ENCODE measurements around the gene TBC1D28. TPM values are rescaled to one million over a fixed set of nuclear protein-coding genes. Genes with fewer than 3 reads are reported as not detected.
"Not testable (repeated sequence)": the region's sequence is repeated elsewhere in the genome, so short reads cannot be mapped to it uniquely, and the experiment has no call there.

TBC1D28 gene
- total RNA-seq = not detected

DNA sequence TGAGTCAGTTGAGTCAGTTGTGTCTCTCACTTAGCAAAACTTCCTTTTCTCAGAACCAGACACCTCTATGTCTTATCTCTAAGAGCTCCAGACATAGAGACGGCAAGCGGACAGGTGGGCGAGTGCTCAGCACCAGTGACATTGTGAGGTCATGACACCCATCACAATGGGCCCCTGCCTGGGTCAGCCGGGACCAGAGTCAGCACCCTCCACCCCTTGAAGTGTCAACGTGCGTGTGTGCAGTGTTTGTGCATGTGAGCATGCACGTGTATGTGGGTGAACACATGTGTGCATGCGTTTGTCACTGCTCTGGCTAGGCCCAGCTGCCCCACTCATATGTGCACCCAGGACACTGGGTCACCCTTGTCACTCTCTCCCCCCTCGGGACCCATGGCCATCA is at the start of gene TBC1D28:
Gene TBC1D28 (minus strand): TSS at position 101 of the 400 bp plus-strand sequence. CDS start 3,039 bp downstream, outside the sequence.
- H3K4me3 Mint-ChIP-seq; H3K36me3 Mint-ChIP-seq (ENCODE audit: low read depth); DNase-seq; H3K27ac Mint-ChIP-seq; H3K4me1 Mint-ChIP-seq (ENCODE audit: low read depth); POLR2A ChIA-PET; CTCF ChIA-PET; ATAC-seq; H3K9me3 Mint-ChIP-seq (ENCODE audit: insufficient read depth); H3K27me3 Mint-ChIP-seq (ENCODE audit: low read depth): not testable (repeated sequence)

- POLR2A ChIA-PET; DNase-seq; ATAC-seq; H3K9me3 Mint-ChIP-seq (ENCODE audit: insufficient read depth); H3K27me3 Mint-ChIP-seq (ENCODE audit: low read depth); CTCF ChIA-PET: not testable (repeated sequence)
- Mint-ChIP-seq H3K36me3 (ENCODE audit: low read depth) (peaks cover 14% of the 10 kb centered on the region), H3K4me3 (peak overlapping the region; percentile 89), H3K4me1 (ENCODE audit: low read depth) (peaks cover 10% of the 10 kb centered on the region), H3K27ac (peak overlapping the region; percentile 88)
Observed at GRCh38 chr17:18682668-18683067, 38.5 kb upstream of the TBC1D28 start.

DNA sequence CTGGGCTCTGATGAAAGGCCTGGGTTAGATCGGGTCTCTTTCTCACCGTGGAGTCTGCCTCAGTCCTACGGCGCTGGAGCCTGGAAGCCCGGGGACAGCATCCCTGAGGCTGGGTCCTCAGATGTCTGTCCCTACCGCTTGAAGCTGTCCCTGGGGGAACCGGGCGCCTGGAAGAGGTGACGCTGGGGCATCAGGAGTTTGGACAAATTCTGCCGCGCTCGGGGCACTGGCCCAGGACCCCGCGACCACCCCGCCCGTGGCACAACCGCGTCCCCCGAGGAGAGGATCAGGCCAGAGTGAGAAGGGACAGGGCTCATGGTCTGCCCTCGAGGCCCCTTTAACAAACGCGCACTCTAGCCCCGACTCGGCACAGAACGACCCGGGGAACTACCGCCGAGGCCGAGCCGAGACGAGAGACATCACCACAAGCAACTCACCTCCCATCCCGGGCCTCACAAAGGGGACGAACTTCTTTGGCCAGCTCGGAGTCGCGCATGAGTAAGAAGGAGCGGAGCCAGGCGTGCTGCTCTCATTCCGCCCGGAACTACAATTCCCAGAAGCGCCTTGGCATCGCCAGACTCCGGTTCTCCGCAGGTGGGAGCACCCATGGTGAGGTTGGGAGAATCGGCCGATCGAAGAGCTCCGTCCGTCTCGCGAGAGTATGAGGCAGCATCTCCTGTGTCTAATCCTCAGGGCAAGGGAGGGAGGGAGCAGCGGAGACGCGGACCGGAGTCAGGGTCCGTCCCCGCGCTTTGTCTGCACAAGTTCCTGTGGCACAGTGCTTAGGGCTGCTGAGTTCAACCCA is 37.8 kb upstream of the TBC1D28 start, which contains the start of gene FOXO3B:
Gene FOXO3B (minus strand): TSS at position 548 of the 805 bp plus-strand sequence. CDS start 663 bp downstream, outside the sequence.
- peak within 1 kb of the TSS; percentile 88 for H3K27ac Mint-ChIP-seq
- peak within 1 kb of the TSS; percentile 89 for H3K4me3 Mint-ChIP-seq
- H3K9me3 Mint-ChIP-seq (ENCODE audit: insufficient read depth); H3K27me3 Mint-ChIP-seq (ENCODE audit: low read depth); POLR2A ChIA-PET; CTCF ChIA-PET: not testable (repeated sequence)
- peaks cover 10% of the 10 kb centered on the region for H3K4me1 Mint-ChIP-seq (ENCODE audit: low read depth)
- DNase-seq (peak; percentile 88), ATAC-seq (peak; percentile 99)
- peaks cover 18% of the 10 kb centered on the region for H3K36me3 Mint-ChIP-seq (ENCODE audit: low read depth)

DNA sequence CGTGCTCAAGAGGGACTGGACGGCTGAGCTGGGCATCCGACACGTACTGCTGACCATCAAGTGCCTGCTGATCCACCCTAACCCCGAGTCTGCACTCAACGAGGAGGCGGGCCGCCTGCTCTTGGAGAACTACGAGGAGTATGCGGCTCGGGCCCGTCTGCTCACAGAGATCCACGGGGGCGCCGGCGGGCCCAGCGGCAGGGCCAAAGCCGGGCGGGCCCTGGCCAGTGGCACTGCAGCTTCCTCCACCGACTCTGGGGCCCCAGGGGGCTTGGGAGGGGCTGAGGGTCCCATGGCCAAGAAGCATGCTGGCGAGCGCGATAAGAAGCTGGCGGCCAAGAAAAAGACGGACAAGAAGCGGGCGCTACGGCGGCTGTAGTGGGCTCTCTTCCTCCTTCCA is 33.2 kb upstream of the TBC1D28 start:
- POLR2A ChIA-PET; H3K9me3 Mint-ChIP-seq (ENCODE audit: insufficient read depth); ATAC-seq; H3K4me1 Mint-ChIP-seq (ENCODE audit: low read depth); H3K27me3 Mint-ChIP-seq (ENCODE audit: low read depth); DNase-seq; H3K27ac Mint-ChIP-seq; CTCF ChIA-PET; H3K4me3 Mint-ChIP-seq: not testable (repeated sequence)
- peaks cover 40% of the 10 kb centered on the region for H3K36me3 Mint-ChIP-seq (ENCODE audit: low read depth)

- DNase-seq; H3K4me3 Mint-ChIP-seq; POLR2A ChIA-PET; ATAC-seq; H3K4me1 Mint-ChIP-seq (ENCODE audit: low read depth); H3K9me3 Mint-ChIP-seq (ENCODE audit: insufficient read depth); H3K27ac Mint-ChIP-seq; CTCF ChIA-PET; H3K27me3 Mint-ChIP-seq (ENCODE audit: low read depth): not testable (repeated sequence)
- H3K36me3 Mint-ChIP-seq (ENCODE audit: low read depth) = peaks cover 43% of the 10 kb centered on the region
Observed at GRCh38 chr17:18676928-18677327, 32.7 kb upstream of the TBC1D28 start.

- H3K27me3 Mint-ChIP-seq (ENCODE audit: low read depth); POLR2A ChIA-PET; CTCF ChIA-PET: not testable (repeated sequence)
Observed at GRCh38 chr17:18672395-18673227, 28.4 kb upstream of the TBC1D28 start.

GRCh38 chr17:18668625-18669024 is 24.4 kb upstream of the TBC1D28 start:
- H3K27ac Mint-ChIP-seq; ATAC-seq; DNase-seq; CTCF ChIA-PET; POLR2A ChIA-PET; H3K4me3 Mint-ChIP-seq; H3K27me3 Mint-ChIP-seq (ENCODE audit: low read depth); H3K4me1 Mint-ChIP-seq (ENCODE audit: low read depth): not testable (repeated sequence)
- Mint-ChIP-seq H3K36me3 (ENCODE audit: low read depth) (peaks cover 42% of the 10 kb centered on the region), H3K9me3 (ENCODE audit: insufficient read depth) (peaks cover 30% of the 10 kb centered on the region)

More at GRCh38 chr17:18672395-18673227, 28.4 kb upstream of the TBC1D28 start:
- not testable (repeated sequence) for H3K4me1 Mint-ChIP-seq (ENCODE audit: low read depth); H3K4me3 Mint-ChIP-seq; ATAC-seq; H3K27ac Mint-ChIP-seq; DNase-seq
- H3K9me3 Mint-ChIP-seq (ENCODE audit: insufficient read depth) = peaks cover 16% of the 10 kb centered on the region
- peaks cover 61% of the 10 kb centered on the region for H3K36me3 Mint-ChIP-seq (ENCODE audit: low read depth)

GRCh38 chr17:18667535-18667934 is 23.3 kb upstream of the TBC1D28 start:
- Mint-ChIP-seq H3K9me3 (ENCODE audit: insufficient read depth) (peaks cover 36% of the 10 kb centered on the region), H3K36me3 (ENCODE audit: low read depth) (peaks cover 40% of the 10 kb centered on the region)
- ATAC-seq; H3K4me3 Mint-ChIP-seq; H3K27ac Mint-ChIP-seq; H3K4me1 Mint-ChIP-seq (ENCODE audit: low read depth); H3K27me3 Mint-ChIP-seq (ENCODE audit: low read depth); CTCF ChIA-PET; POLR2A ChIA-PET; DNase-seq: not testable (repeated sequence)

DNA sequence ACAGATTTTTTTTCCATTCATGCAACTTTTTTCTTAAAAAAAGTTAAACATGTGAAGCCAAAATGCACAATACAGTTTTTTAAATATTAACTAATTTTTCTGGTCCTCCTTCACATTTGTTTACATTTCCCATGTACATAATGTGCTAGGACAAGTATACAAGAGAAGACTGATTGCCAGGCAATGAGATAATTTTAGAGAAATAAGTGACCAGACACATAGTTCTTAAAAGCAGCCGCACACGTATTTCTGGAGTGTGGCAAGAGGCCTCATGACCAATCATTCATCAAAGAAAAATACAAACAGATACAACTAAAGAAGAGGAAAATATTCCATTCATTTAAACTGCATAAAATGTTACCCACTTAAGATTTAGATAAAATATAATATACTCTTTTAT is 22.1 kb upstream of the TBC1D28 start:
- ATAC-seq; CTCF ChIA-PET; H3K4me1 Mint-ChIP-seq (ENCODE audit: low read depth); H3K27ac Mint-ChIP-seq; H3K27me3 Mint-ChIP-seq (ENCODE audit: low read depth); DNase-seq; H3K4me3 Mint-ChIP-seq: not testable (repeated sequence)
- Mint-ChIP-seq H3K9me3 (ENCODE audit: insufficient read depth) (peaks cover 38% of the 10 kb centered on the region), H3K36me3 (ENCODE audit: low read depth) (peaks cover 31% of the 10 kb centered on the region)
- POLR2A ChIA-PET = interaction anchor here (0.6 kb wide), 1 partner anchor 1423 kb away, joined by 3 read pairs; no protein-coding TSS in a partner anchor

- DNase-seq; CTCF ChIA-PET; H3K4me1 Mint-ChIP-seq (ENCODE audit: low read depth); H3K4me3 Mint-ChIP-seq; POLR2A ChIA-PET; ATAC-seq; H3K36me3 Mint-ChIP-seq (ENCODE audit: low read depth); H3K27me3 Mint-ChIP-seq (ENCODE audit: low read depth); H3K27ac Mint-ChIP-seq: not testable (repeated sequence)
- peaks cover 27% of the 10 kb centered on the region for H3K9me3 Mint-ChIP-seq (ENCODE audit: insufficient read depth)
Observed at GRCh38 chr17:18661924-18662624, 17.9 kb upstream of the TBC1D28 start.

DNA sequence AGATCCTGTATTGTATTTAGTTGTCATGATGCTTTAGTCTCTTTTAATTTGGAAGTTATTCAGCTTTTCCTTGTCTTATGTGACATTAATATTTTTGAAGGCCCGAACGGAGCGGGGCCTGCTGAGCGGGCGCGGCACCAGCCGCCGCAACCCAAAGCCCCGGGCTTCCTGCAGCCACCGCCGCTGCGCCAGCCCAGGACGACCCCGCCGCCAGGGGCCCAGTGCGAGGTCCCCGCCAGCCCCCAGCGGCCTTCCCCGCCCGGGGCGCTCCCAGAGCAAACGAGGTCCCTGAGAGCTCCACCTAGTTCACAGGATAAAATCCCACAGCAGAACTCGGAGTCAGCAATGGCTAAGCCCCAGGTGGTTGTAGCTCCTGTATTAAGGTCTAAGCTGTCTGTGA is 5.9 kb upstream of the TBC1D28 start:
- H3K27ac Mint-ChIP-seq; H3K9me3 Mint-ChIP-seq (ENCODE audit: insufficient read depth); POLR2A ChIA-PET; H3K4me1 Mint-ChIP-seq (ENCODE audit: low read depth); H3K36me3 Mint-ChIP-seq (ENCODE audit: low read depth); DNase-seq; CTCF ChIA-PET; H3K4me3 Mint-ChIP-seq; H3K27me3 Mint-ChIP-seq (ENCODE audit: low read depth): not testable (repeated sequence)
- ATAC-seq = peak; percentile 65

All from activated CD8-positive, alpha-beta T cell treated with anti-CD3 and anti-CD28 coated beads, Interleukin-2, amount 10 ng/mL, durations not matched to agents 7 days and 5 days (primary cell).